ENCODE measurements around the gene PABPN1L. TPM values are rescaled to one million over a fixed set of nuclear protein-coding genes. Genes with fewer than 3 reads are reported as not detected.

The PABPN1L gene
- total and polyA plus RNA-seq, 9 of the 15 experiments (the other 6 are each of a cell fraction or from before 2014, with no cell fraction given) = 0.11 to 0.32 TPM; not detected in 7

GRCh38 chr16:88814144-88814502, 52.3 kb downstream of the PABPN1L start:
- in situ Hi-C loops (cut with MboI) = loop anchor here (5.0 to 10.0 kb wide), 2 partner anchors 353 to 401 kb away; partner anchors contain the start of gene ZNF778
- ChIA-PET POLR2A (interaction anchor here (1.4 kb wide), 1 partner anchor 19 kb away, joined by 3 read pairs; no protein-coding TSS in a partner anchor), CTCF (ENCODE audit: low intra/inter-chr PET ratio) (no interaction called here)
- H3K79me2 ChIP-seq (ENCODE audit: control insufficient read depth, insufficient read depth, low read length) = peaks cover 27% of the 10 kb centered on the region
- WGBS (ENCODE audit: insufficient coverage, low coverage, missing lambda C conversion rate) = 86% methylated on average over 13 of the region's 13 CpGs
- BruUV-seq (replicated peaks) = no TSS peak
- FAIRE-seq = no peak
- 0 out of 2 replicates have a peak, but pooled peaks have one; percentile 37 for TF ChIP-seq POLR2G (IDR thresholded peaks at IDR 0.05; ENCODE audit: low read depth, low read length)
- TF ChIP-seq CBFA2T3 (IDR thresholded peaks at IDR 0.05) = no peak
- peaks cover 20% of the 10 kb centered on the region; the same call in 2 of the 3 replicates for H3K36me3 ChIP-seq (ENCODE audit: control insufficient read depth, insufficient read depth, low read length)
- peak overlapping the region in 1 of 2 experiments; percentile 77; a peak in 1 of 4 replicates for H3K9ac ChIP-seq (ENCODE audit: insufficient read depth in 1 of 2, low read depth in 2 of 2, low read length in 2 of 2)
- H3K4me3 ChIP-seq = no peak overlapping the region
- no peak for DNase-seq (ENCODE audit: extremely low read depth in 1 of 4, low spot score in 3 of 4)
- H3K4me1 ChIP-seq (replicated peaks in 1 of 2; ENCODE audit: control insufficient read depth in 2 of 2, insufficient read depth in 2 of 2, low read length in 2 of 2) = peaks cover 14 to 81% of the 10 kb centered on the region in 2 experiments
- no peak for ATAC-seq
- no peak overlapping the region for H3K4me2 ChIP-seq (ENCODE audit: insufficient read depth, low read length)
- H3K9me3 ChIP-seq (replicated peaks; ENCODE audit: control insufficient read depth, insufficient read depth, low read depth, low read length) = no peaks in the 10 kb centered on the region
- no peaks in the 10 kb centered on the region for H3K27me3 ChIP-seq (ENCODE audit: control insufficient read depth in 2 of 2, insufficient read depth in 2 of 2, low read length in 2 of 2)
- H3K27ac ChIP-seq (ENCODE audit: extremely low read depth, low read depth, low read length) = no peak overlapping the region
- intact Hi-C loops (cut with micrococcal nuclease) = loop anchor here (5.0 to 10.0 kb wide), 3 partner anchors 163 to 693 kb away; partner anchors contain the start of genes CBFA2T3 and SPG7
- no peaks in the 10 kb centered on the region for H3K9me1 ChIP-seq (ENCODE audit: control insufficient read depth, insufficient read depth, low read length)
- peaks cover 21% of the 10 kb centered on the region; the same call in 1 of the 2 replicates for H4K20me1 ChIP-seq (replicated peaks; ENCODE audit: control insufficient read depth, insufficient read depth, low read length)
- H2AFZ ChIP-seq (ENCODE audit: low read depth, low read length) = no peak overlapping the region

Other genes starting within 250 kb of the PABPN1L start
Only the 7 nearest of the 13 such genes appear.
- 55.4 and 68.9 TPM in 2 replicates for gene CTU2, start 160.2 kb downstream of the PABPN1L start, total RNA-seq (2014; rRNA removed)
- gene CTU2, start 160.2 kb downstream of the PABPN1L start, total RNA-seq (2014; rRNA removed; fragmentation: Illumina TruSeq; extraction: Trizol) = 7.2 and 11.9 TPM in 2 replicates
- 41.1 and 49.2 TPM in 2 replicates for gene CTU2, start 160.2 kb downstream of the PABPN1L start, total RNA-seq (2015; rRNA removed; fragmentation: Illumina TruSeq; extraction: Trizol)
- 105 and 106 TPM in 2 replicates for gene CTU2, start 160.2 kb downstream of the PABPN1L start, total RNA-seq (2021)
- gene CTU2, start 160.2 kb downstream of the PABPN1L start, polyA plus RNA-seq (2011; rRNA removed) = 23.2 and 30.1 TPM in 2 replicates
- gene CTU2, start 160.2 kb downstream of the PABPN1L start, polyA plus RNA-seq (2014; fragmentation: Illumina TruSeq; extraction: Trizol) = 17.7 and 46.9 TPM in 2 replicates
- 1 to 10 TPM; 1.3 to 3.0 TPM for gene CTU2, start 160.2 kb downstream of the PABPN1L start, polyA plus RNA-seq (2014; fragmentation: Nextera tagmentation; extraction: Ambion mirVana)
- gene CTU2, start 160.2 kb downstream of the PABPN1L start, polyA plus RNA-seq (2014; rRNA removed) = 63.4 and 76.6 TPM in 2 replicates
- gene PIEZO1, start 81.4 kb downstream of the PABPN1L start, total RNA-seq (2014; rRNA removed) = 213 and 305 TPM in 2 replicates
- gene PIEZO1, start 81.4 kb downstream of the PABPN1L start, total RNA-seq (2014; rRNA removed; fragmentation: Illumina TruSeq; extraction: Trizol) = 44.5 and 45.2 TPM in 2 replicates
- 97.9 and 113 TPM in 2 replicates for gene PIEZO1, start 81.4 kb downstream of the PABPN1L start, total RNA-seq (2015; rRNA removed; fragmentation: Illumina TruSeq; extraction: Trizol)
- 354 and 432 TPM in 2 replicates for gene PIEZO1, start 81.4 kb downstream of the PABPN1L start, total RNA-seq (2021)
- 131 and 170 TPM in 2 replicates for gene PIEZO1, start 81.4 kb downstream of the PABPN1L start, polyA plus RNA-seq (2011; rRNA removed)
- gene PIEZO1, start 81.4 kb downstream of the PABPN1L start, polyA plus RNA-seq (2014; fragmentation: Illumina TruSeq; extraction: Trizol) = 146 and 201 TPM in 2 replicates
- 1 to 10 TPM; 3.6 to 9.6 TPM for gene PIEZO1, start 81.4 kb downstream of the PABPN1L start, polyA plus RNA-seq (2014; fragmentation: Nextera tagmentation; extraction: Ambion mirVana)
- gene PIEZO1, start 81.4 kb downstream of the PABPN1L start, polyA plus RNA-seq (2014; rRNA removed) = 319 and 383 TPM in 2 replicates
- gene CDT1, start 62.9 kb downstream of the PABPN1L start, total RNA-seq (2014; rRNA removed) = 114 and 119 TPM in 2 replicates
- gene CDT1, start 62.9 kb downstream of the PABPN1L start, total RNA-seq (2014; rRNA removed; fragmentation: Illumina TruSeq; extraction: Trizol) = 3.4 and 4.4 TPM in 2 replicates
- gene CDT1, start 62.9 kb downstream of the PABPN1L start, total RNA-seq (2015; rRNA removed; fragmentation: Illumina TruSeq; extraction: Trizol) = 14.4 and 17.9 TPM in 2 replicates
- gene CDT1, start 62.9 kb downstream of the PABPN1L start, total RNA-seq (2021) = 173 and 178 TPM in 2 replicates
- 14.2 and 29.4 TPM in 2 replicates for gene CDT1, start 62.9 kb downstream of the PABPN1L start, polyA plus RNA-seq (2011; rRNA removed)
- gene CDT1, start 62.9 kb downstream of the PABPN1L start, polyA plus RNA-seq (2014; fragmentation: Illumina TruSeq; extraction: Trizol) = 9.3 and 47.1 TPM in 2 replicates
- gene CDT1, start 62.9 kb downstream of the PABPN1L start, polyA plus RNA-seq (2014; fragmentation: Nextera tagmentation; extraction: Ambion mirVana) = 1 to 10 TPM in 1 of 2 experiments, under 1 TPM in 1; 0.92 to 1.6 TPM
- gene CDT1, start 62.9 kb downstream of the PABPN1L start, polyA plus RNA-seq (2014; rRNA removed) = 53.6 and 65.8 TPM in 2 replicates
- gene APRT, start 54.7 kb downstream of the PABPN1L start, total RNA-seq (2014; rRNA removed) = 409 and 555 TPM in 2 replicates
- gene APRT, start 54.7 kb downstream of the PABPN1L start, total RNA-seq (2014; rRNA removed; fragmentation: Illumina TruSeq; extraction: Trizol) = 86.2 and 129 TPM in 2 replicates
- gene APRT, start 54.7 kb downstream of the PABPN1L start, total RNA-seq (2015; rRNA removed; fragmentation: Illumina TruSeq; extraction: Trizol) = 213 and 224 TPM in 2 replicates
- 340 and 359 TPM in 2 replicates for gene APRT, start 54.7 kb downstream of the PABPN1L start, total RNA-seq (2021)
- 146 and 234 TPM in 2 replicates for gene APRT, start 54.7 kb downstream of the PABPN1L start, polyA plus RNA-seq (2011; rRNA removed)
- 94.4 and 200 TPM in 2 replicates for gene APRT, start 54.7 kb downstream of the PABPN1L start, polyA plus RNA-seq (2014; fragmentation: Illumina TruSeq; extraction: Trizol)
- 100 to 1,000 TPM in 1 of 2 experiments, 10 to 100 TPM in 1; 41.7 to 116 TPM for gene APRT, start 54.7 kb downstream of the PABPN1L start, polyA plus RNA-seq (2014; fragmentation: Nextera tagmentation; extraction: Ambion mirVana)
- gene APRT, start 54.7 kb downstream of the PABPN1L start, polyA plus RNA-seq (2014; rRNA removed) = 354 and 422 TPM in 2 replicates
- 3.4 and 5.4 TPM in 2 replicates for gene GALNS, start 9.7 kb downstream of the PABPN1L start, total RNA-seq (2014; rRNA removed)
- gene GALNS, start 9.7 kb downstream of the PABPN1L start, total RNA-seq (2014; rRNA removed; fragmentation: Illumina TruSeq; extraction: Trizol) = 2.4 and 4.1 TPM in 2 replicates
- 5.6 and 5.9 TPM in 2 replicates for gene GALNS, start 9.7 kb downstream of the PABPN1L start, total RNA-seq (2015; rRNA removed; fragmentation: Illumina TruSeq; extraction: Trizol)
- 12.3 and 13.2 TPM in 2 replicates for gene GALNS, start 9.7 kb downstream of the PABPN1L start, total RNA-seq (2021)
- gene GALNS, start 9.7 kb downstream of the PABPN1L start, polyA plus RNA-seq (2011; rRNA removed) = 3.9 and 4.3 TPM in 2 replicates
- gene GALNS, start 9.7 kb downstream of the PABPN1L start, polyA plus RNA-seq (2014; fragmentation: Illumina TruSeq; extraction: Trizol) = 6.0 and 7.0 TPM in 2 replicates
- under 1 TPM; 0.38 to 0.63 TPM for gene GALNS, start 9.7 kb downstream of the PABPN1L start, polyA plus RNA-seq (2014; fragmentation: Nextera tagmentation; extraction: Ambion mirVana)
- gene GALNS, start 9.7 kb downstream of the PABPN1L start, polyA plus RNA-seq (2014; rRNA removed) = 6.7 and 8.6 TPM in 2 replicates
- gene TRAPPC2L, start 9.5 kb downstream of the PABPN1L start, total RNA-seq (2014; rRNA removed) = 60.4 and 77.5 TPM in 2 replicates
- gene TRAPPC2L, start 9.5 kb downstream of the PABPN1L start, total RNA-seq (2014; rRNA removed; fragmentation: Illumina TruSeq; extraction: Trizol) = 92.6 and 126 TPM in 2 replicates
- 61.1 and 69.1 TPM in 2 replicates for gene TRAPPC2L, start 9.5 kb downstream of the PABPN1L start, total RNA-seq (2015; rRNA removed; fragmentation: Illumina TruSeq; extraction: Trizol)
- gene TRAPPC2L, start 9.5 kb downstream of the PABPN1L start, total RNA-seq (2021) = 89.1 and 92.6 TPM in 2 replicates
- gene TRAPPC2L, start 9.5 kb downstream of the PABPN1L start, polyA plus RNA-seq (2011; rRNA removed) = 124 and 163 TPM in 2 replicates
- 97.5 and 104 TPM in 2 replicates for gene TRAPPC2L, start 9.5 kb downstream of the PABPN1L start, polyA plus RNA-seq (2014; fragmentation: Illumina TruSeq; extraction: Trizol)
- gene TRAPPC2L, start 9.5 kb downstream of the PABPN1L start, polyA plus RNA-seq (2014; fragmentation: Nextera tagmentation; extraction: Ambion mirVana) = 100 to 1,000 TPM; 345 to 398 TPM
- gene TRAPPC2L, start 9.5 kb downstream of the PABPN1L start, polyA plus RNA-seq (2014; rRNA removed) = 92.4 and 99.1 TPM in 2 replicates
- 13.5 and 20.8 TPM in 2 replicates for gene CBFA2T3, start 110.5 kb upstream of the PABPN1L start, total RNA-seq (2014; rRNA removed)
- 3.9 and 5.9 TPM in 2 replicates for gene CBFA2T3, start 110.5 kb upstream of the PABPN1L start, total RNA-seq (2014; rRNA removed; fragmentation: Illumina TruSeq; extraction: Trizol)
- 6.7 and 7.8 TPM in 2 replicates for gene CBFA2T3, start 110.5 kb upstream of the PABPN1L start, total RNA-seq (2015; rRNA removed; fragmentation: Illumina TruSeq; extraction: Trizol)
- gene CBFA2T3, start 110.5 kb upstream of the PABPN1L start, total RNA-seq (2021) = 114 and 145 TPM in 2 replicates
- 6.4 and 11.3 TPM in 2 replicates for gene CBFA2T3, start 110.5 kb upstream of the PABPN1L start, polyA plus RNA-seq (2011; rRNA removed)
- gene CBFA2T3, start 110.5 kb upstream of the PABPN1L start, polyA plus RNA-seq (2014; fragmentation: Illumina TruSeq; extraction: Trizol) = 24.2 and 46.3 TPM in 2 replicates
- gene CBFA2T3, start 110.5 kb upstream of the PABPN1L start, polyA plus RNA-seq (2014; fragmentation: Nextera tagmentation; extraction: Ambion mirVana) = 1 to 10 TPM; 2.3 to 2.7 TPM
- gene CBFA2T3, start 110.5 kb upstream of the PABPN1L start, polyA plus RNA-seq (2014; rRNA removed) = 34.3 and 35.3 TPM in 2 replicates

Data from K562 (cell line).